Measurements from ENCODE around the gene MYL3.

Gene MYL3

DNA sequence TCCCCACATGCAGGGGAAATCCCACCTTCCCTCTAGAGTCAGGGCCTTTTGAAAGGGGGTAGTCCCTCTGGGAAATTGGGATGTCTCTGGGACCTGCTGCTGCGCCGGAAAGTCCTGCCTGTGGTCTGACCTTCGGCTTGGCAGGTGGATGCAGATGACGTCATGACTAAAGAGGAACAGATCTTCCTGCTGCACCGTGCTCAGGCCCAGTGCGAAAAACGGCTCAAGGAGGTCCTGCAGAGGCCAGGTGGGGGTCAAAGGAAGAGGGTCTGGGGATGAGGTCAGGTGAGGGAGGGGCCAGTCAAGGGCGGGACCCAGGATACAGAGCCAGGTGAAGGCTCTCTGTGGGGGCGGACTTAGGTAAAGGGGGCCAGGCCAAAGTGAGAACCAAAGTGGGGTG, 30.5 kb upstream of the MYL3 start:
- no peak overlapping the region for H3K27ac Mint-ChIP-seq
- H3K27me3 Mint-ChIP-seq: peaks cover 19% of the 10 kb centered on the region
- peaks cover 2% of the 10 kb centered on the region for H3K4me1 Mint-ChIP-seq (ENCODE audit: low read depth)
- H3K4me3 Mint-ChIP-seq: no peak overlapping the region
- H3K9me3 Mint-ChIP-seq (ENCODE audit: low read depth): no peaks in the 10 kb centered on the region
- H3K36me3 Mint-ChIP-seq: no peaks in the 10 kb centered on the region

DNA sequence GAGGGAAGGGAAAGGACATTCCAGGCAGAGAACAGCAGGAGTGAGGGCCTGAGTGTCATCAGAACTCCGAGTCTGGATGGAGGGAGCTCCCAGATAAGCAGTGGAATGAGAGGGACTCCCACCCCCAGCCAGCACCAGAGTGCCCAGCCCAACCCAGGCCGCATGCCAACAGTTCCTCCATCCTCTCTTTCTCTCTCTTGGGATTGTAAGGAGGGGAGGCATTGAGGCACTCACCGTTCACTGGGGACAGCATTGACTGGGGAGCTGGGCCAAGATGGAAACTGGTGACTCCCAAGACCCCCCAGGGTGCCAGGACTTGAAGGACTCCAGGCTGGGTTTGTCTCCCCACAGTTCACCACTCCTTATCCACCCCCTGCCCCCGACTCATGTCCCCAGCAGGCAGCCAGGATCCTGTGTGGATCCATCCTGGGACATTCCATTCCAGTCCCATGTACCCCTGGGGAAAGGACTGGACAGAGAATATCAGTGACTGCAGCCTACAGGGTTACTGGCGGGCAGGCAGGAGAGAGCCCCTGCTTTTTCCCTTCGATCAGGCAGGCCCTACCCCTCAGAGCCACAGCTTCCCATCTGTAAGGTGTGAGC, 30.0 kb upstream of the MYL3 start:
- Mint-ChIP-seq H3K36me3 (no peaks in the 10 kb centered on the region), H3K4me3 (no peak overlapping the region), H3K4me1 (ENCODE audit: low read depth) (peaks cover 2% of the 10 kb centered on the region), H3K27me3 (peaks cover 19% of the 10 kb centered on the region), H3K9me3 (ENCODE audit: low read depth) (no peaks in the 10 kb centered on the region), H3K27ac (no peak overlapping the region)

DNA sequence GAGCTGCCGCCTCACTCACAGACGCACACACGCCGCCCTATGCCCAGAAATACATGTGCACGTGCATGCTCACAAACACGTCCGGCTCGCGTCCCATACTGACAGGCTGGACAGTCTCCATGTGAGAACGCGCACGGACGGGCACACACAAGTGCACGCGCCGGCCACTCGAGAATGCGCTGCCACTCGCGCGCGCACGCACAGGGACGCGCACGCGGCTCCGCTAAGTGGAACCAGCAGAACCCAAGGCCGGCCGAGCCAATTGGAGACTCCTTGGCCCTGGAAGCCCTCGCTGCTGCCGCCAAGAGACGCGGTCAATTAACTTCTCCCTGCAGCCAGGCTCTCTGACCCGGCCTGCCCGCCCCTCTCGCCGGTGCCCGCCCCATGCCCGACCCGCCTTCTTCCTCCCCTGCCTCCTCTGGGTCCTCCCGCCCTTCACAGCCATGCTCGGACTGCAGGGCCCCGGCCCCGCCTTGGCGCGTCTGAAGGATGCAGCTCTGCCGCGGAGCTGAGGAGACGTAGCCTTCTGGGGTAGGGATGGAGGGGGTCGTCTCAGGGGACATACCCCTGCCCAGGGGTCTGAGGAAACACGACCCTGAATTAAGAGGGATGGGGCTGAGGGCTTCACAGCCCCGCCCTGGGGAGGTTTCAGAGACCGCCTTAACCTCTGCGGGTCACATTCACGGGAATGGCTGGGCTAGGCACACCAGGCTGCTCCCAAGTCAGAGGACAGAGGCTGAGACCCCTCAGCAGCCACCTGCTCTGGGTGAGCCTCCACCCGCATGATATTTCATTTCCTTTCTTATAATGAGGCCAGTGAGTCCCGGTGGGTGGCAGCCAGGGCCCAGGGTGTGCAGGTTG, 29.3 kb upstream of the MYL3 start:
- Mint-ChIP-seq H3K27ac (no peak overlapping the region), H3K9me3 (ENCODE audit: low read depth) (no peaks in the 10 kb centered on the region), H3K36me3 (no peaks in the 10 kb centered on the region), H3K4me1 (ENCODE audit: low read depth) (peaks cover 2% of the 10 kb centered on the region), H3K4me3 (peak overlapping the region; percentile 47), H3K27me3 (peaks cover 19% of the 10 kb centered on the region)

DNA sequence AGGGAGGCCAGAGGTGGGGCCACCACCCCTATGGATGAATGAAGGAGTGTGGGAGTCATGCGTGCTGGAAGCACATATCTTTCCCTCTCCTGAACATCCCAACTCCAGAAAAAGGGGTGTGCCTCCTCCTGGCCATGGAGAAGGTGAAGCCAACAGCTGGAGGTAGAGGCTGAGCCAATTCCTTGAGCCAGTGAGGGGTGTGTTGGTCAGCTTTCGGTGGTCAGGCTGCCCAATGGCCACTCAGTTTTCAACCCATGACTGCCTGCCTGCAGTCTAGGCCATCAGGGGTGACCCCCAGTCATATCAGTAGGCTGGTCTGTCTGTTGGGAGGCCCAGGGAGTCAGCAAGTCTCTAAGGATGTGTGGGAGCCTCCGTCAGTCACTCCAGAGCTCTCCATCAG, 27.9 kb upstream of the MYL3 start:
- Mint-ChIP-seq H3K4me1 (ENCODE audit: low read depth) (peaks cover 2% of the 10 kb centered on the region), H3K27ac (no peak overlapping the region), H3K27me3 (peaks cover 21% of the 10 kb centered on the region), H3K36me3 (no peaks in the 10 kb centered on the region), H3K4me3 (no peak overlapping the region), H3K9me3 (ENCODE audit: low read depth) (no peaks in the 10 kb centered on the region)

DNA sequence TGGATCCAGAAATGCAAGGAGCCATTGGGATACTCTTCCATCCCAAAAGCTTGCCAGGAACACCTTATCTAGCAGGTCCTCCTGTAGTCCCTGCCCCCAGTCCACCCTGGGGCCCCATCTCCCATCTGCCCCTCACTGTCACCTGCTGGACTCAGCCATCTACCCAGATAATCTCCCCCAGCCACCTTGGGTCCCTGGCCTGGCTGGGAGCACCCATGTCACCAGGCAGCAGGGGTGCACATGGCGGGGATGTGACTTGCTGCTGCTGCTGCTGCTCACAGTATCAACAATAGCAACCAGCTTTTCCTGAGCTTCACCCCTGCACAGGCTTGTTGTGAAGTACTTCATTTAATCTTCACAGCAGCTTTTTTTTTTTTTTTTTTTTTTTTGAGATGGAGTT, 26.9 kb upstream of the MYL3 start:
- H3K27ac Mint-ChIP-seq: no peak overlapping the region
- no peaks in the 10 kb centered on the region for H3K9me3 Mint-ChIP-seq (ENCODE audit: low read depth)
- no peak overlapping the region for H3K4me3 Mint-ChIP-seq
- H3K36me3 Mint-ChIP-seq: no peaks in the 10 kb centered on the region
- H3K27me3 Mint-ChIP-seq: peaks cover 21% of the 10 kb centered on the region
- peaks cover 2% of the 10 kb centered on the region for H3K4me1 Mint-ChIP-seq (ENCODE audit: low read depth)

DNA sequence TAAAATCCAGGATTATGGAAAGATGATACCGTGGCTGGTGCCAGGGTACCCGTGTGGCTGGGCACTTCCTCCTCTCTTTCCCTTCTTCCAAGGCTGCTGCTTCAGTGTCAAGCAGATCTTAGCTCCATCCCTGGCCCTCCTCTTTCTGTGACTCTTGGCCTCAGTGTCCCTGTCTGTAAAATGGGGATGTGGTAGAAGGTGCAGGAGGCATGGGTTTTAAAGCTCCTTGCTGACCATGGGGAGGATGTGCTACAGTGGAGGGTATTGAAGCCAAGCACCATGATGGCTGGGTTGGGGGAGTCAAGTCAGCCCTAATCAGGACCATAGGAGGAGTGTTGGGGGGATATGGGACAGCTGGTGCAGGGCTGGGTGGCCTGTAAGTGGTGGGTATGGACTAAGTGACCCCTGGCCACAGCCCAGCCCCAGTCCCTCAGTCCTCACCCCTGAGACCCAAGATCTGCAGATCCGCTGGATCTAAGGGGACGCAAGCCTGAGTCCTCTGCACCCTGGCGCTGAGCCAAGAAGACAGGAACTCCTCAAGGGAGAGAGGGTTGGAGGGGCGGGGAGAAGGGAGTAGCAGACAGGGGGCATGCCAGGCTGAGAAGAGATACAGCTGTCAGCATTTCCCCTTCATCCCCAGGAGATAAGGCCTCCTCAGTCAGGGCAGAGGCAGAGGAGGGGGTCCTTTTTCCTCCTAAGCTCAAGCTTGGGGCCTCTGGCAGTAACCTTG, 26.3 kb upstream of the MYL3 start:
- Mint-ChIP-seq H3K4me3 (no peak overlapping the region), H3K4me1 (ENCODE audit: low read depth) (peaks cover 2% of the 10 kb centered on the region), H3K27me3 (peaks cover 23% of the 10 kb centered on the region), H3K27ac (no peak overlapping the region), H3K9me3 (ENCODE audit: low read depth) (no peaks in the 10 kb centered on the region), H3K36me3 (no peaks in the 10 kb centered on the region)

DNA sequence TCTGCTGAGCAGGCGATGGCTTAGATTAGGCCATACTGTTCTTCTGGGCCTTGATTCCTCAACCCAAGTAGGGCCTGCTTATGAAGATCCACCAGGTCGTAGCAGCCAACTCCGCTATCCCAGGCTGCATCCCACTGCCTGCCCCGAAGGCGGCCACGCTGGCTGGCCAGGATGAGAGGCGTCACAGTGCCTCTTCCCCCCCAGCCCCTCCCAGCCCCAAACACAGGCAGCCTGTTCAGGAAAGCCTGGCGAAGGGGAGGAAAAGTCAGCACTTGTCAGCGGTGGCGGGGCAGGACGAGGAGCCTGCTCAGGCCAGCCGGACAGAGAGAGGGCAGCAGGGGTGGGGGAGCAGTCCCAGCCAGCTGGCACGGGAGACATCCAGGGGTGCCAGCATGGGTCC, 25.5 kb upstream of the MYL3 start:
- Mint-ChIP-seq H3K27me3 (peaks cover 25% of the 10 kb centered on the region), H3K9me3 (ENCODE audit: low read depth) (no peaks in the 10 kb centered on the region), H3K4me3 (no peak overlapping the region), H3K4me1 (ENCODE audit: low read depth) (peaks cover 2% of the 10 kb centered on the region), H3K36me3 (no peaks in the 10 kb centered on the region), H3K27ac (no peak overlapping the region)

DNA sequence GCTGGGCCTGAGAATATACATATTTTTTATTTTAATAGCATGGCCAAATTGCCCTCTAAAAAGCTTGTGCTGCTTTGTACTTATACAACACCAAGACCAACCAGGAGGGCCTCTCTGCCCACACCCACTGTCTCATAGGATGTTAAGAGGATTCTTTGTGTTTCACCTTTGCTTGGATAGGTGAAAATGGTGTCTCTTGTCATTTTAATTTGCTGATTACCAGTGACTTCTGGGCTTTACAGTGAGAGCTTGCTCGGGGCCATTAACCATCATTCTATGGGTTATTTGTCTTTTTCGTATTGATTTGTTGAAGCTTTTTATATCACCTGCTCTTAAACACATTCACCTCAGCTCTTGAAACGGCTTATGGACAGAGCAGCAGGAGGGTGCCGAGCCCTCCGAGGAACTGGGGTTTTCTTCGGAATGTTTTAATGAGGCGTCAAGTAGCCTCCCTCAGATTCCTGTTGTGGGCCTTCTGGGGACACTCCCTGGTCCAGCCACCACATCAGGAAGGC, 24.8 kb upstream of the MYL3 start:
- Mint-ChIP-seq H3K36me3 (no peaks in the 10 kb centered on the region), H3K27ac (no peak overlapping the region), H3K9me3 (ENCODE audit: low read depth) (no peaks in the 10 kb centered on the region), H3K4me1 (ENCODE audit: low read depth) (peaks cover 5% of the 10 kb centered on the region), H3K27me3 (peaks cover 21% of the 10 kb centered on the region), H3K4me3 (no peak overlapping the region)

DNA sequence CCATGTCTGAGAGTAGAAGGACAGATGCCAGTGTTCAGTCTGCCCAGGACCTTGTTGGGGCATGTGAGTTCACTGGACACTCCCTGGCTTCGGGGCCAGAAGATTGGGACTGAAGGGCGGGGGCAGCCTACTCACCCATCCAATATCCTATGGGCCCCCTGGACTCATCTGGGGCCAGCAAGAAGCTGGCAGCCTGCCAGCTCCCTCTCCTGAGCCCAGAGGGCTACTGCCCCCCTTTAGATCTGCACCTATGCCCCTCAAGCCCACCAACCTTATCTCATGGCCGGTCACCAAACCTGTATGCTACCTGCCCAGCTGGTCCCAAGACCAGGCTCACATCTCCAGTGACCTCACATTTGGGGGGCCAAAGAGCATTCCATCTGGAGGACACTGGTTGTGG, 22.4 kb upstream of the MYL3 start:
- no peak overlapping the region for H3K4me3 Mint-ChIP-seq
- H3K4me1 Mint-ChIP-seq (ENCODE audit: low read depth): peaks cover 4% of the 10 kb centered on the region
- H3K27me3 Mint-ChIP-seq: peaks cover 12% of the 10 kb centered on the region
- no peaks in the 10 kb centered on the region for H3K9me3 Mint-ChIP-seq (ENCODE audit: low read depth)
- H3K27ac Mint-ChIP-seq: no peak overlapping the region
- H3K36me3 Mint-ChIP-seq: no peaks in the 10 kb centered on the region

DNA sequence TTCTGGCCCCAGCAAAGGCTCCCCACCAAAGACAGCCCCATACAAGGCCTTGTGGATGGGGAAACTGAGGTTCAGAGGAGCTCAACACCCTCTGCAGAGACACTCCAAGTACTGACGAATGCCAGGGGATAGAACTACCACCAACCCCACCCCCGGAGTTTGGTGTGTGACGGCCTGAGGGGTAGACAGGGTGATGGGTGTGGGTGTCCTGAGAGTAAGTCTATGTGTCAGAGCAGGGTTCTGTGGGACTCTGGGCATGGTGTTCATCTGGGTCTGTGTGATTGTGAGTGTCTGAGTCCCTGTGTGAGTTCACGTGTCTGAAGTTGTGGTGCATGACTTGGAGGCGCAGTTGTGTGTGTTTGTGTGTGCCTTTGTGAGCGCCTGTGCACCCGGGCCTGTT, 21.7 kb upstream of the MYL3 start:
- H3K27me3 Mint-ChIP-seq: peaks cover 19% of the 10 kb centered on the region
- H3K36me3 Mint-ChIP-seq: peaks cover 3% of the 10 kb centered on the region
- peaks cover 9% of the 10 kb centered on the region for H3K4me1 Mint-ChIP-seq (ENCODE audit: low read depth)
- H3K27ac Mint-ChIP-seq: no peak overlapping the region
- peak overlapping the region; percentile 13 for H3K4me3 Mint-ChIP-seq
- no peaks in the 10 kb centered on the region for H3K9me3 Mint-ChIP-seq (ENCODE audit: low read depth)

DNA sequence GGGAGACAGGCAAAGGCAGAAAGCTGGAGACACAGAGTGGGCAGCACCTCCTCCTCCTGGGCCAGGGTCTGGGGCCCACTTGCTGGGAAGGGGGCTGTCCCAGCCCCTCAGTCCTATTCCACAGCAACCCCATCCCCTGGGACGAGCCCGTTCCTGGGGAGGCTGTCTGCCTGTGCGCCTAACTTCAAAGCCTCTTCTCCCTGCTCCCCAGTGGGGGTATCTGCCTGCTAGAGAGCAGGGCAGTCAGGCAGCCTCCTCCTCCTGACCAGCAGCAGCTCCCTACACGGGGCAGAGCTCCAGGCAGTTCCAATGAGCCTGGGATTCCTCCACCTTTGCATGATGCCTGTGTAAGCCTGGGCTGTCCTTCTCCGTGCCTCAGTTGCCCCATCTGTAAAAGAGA, 21.2 kb upstream of the MYL3 start:
- Mint-ChIP-seq H3K4me3 (peak overlapping the region; percentile 13), H3K27me3 (peaks cover 23% of the 10 kb centered on the region), H3K4me1 (ENCODE audit: low read depth) (peaks cover 9% of the 10 kb centered on the region), H3K9me3 (ENCODE audit: low read depth) (no peaks in the 10 kb centered on the region), H3K27ac (no peak overlapping the region), H3K36me3 (peaks cover 3% of the 10 kb centered on the region)

DNA sequence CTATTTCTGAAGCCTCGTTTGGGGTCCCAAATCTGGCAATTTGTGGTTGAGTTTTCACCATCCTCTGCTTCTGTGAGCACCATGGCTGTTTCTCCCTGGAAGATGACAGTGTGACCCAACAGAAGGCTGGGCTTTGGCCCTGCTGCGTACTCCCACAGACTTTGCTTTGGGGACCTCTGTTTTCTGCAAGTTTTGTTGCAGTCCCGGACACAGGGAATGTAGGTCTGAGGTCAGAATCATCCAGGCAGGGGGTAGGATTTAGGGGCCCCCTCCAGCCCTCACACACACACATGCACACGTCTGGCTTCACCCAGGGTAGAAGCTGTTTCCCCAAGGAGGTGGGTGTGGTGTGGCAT, 20.6 kb upstream of the MYL3 start:
- Mint-ChIP-seq H3K27ac (no peak overlapping the region), H3K27me3 (peaks cover 26% of the 10 kb centered on the region), H3K9me3 (ENCODE audit: low read depth) (no peaks in the 10 kb centered on the region), H3K36me3 (peaks cover 3% of the 10 kb centered on the region), H3K4me3 (peak overlapping the region; percentile 57), H3K4me1 (ENCODE audit: low read depth) (peaks cover 9% of the 10 kb centered on the region)

DNA sequence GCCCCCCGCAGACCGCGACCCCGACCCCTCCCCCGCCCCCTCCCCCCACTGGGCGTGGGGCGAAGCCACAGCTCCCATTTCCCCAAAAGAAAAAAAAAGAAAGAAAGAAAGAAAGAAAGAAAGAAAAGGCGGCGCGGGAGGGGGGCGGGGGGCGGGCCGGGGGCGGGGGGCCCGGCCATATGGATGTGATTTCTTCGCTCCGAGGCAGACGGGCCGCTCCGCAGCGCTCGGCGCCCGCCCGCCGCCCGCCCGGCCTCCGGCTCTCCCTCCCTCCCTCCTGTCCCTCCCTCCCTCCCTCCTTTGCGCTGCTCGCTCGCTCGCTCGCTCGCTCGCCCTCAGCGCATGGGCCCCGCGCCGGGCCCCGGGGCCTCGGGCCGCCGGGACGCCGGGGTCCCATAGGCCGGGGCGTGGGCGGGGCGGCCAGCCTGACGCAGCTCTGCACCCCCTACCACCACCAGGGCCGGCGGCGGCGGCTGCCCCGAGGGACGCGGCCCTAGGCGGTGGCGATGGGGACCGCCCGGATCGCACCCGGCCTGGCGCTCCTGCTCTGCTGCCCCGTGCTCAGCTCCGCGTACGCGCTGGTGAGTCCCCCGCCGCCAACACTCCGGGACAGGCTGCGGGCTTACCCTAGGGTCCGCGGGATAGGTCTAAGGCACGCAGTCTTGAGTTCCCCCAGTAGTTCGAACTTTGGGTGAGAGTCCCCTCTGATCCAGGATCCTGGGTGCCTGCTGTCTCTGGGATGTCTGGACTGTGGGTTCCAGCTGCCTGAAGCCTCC, 20.0 kb upstream of the MYL3 start:
- Mint-ChIP-seq H3K4me3 (peak overlapping the region; percentile 57), H3K36me3 (peaks cover 3% of the 10 kb centered on the region), H3K4me1 (ENCODE audit: low read depth) (peaks cover 9% of the 10 kb centered on the region), H3K9me3 (ENCODE audit: low read depth) (no peaks in the 10 kb centered on the region), H3K27me3 (peaks cover 26% of the 10 kb centered on the region), H3K27ac (no peak overlapping the region)

DNA sequence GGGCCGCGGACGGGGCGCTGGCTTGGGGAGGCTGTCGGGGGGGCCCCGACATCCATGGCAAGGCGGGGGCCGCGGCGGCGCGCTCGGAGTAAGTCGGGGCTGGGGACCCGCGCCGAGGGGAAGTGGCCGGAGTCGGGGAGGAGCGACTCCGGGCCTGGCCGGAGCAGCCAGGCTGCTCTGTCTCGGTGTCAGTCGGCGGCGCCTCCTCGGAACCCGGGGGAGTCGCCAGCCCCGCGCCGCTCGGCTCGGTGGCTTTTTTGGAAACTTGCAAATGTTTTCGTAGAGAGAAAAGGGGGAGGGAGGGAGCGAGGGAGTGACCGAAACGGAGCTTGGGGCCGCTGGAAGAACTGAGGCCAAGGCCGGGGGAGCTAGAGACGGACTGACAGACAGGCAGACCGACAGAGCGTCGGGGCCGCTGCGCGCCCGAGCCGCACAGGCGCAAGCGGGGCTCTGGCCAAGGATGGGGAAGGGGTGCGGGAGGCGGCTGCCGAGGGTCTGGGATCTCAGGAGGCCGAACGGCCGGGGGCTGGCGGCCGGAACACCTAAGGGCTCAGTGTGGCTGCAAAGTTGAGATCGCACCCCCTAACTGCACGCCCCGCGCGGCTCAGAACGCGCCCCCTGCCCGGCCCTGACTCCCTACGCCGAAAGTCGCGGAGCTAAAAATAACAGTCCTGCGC, 19.3 kb upstream of the MYL3 start:
- Mint-ChIP-seq H3K27me3 (peaks cover 26% of the 10 kb centered on the region), H3K4me3 (peak overlapping the region; percentile 76), H3K36me3 (peaks cover 3% of the 10 kb centered on the region), H3K9me3 (ENCODE audit: low read depth) (no peaks in the 10 kb centered on the region), H3K27ac (no peak overlapping the region), H3K4me1 (ENCODE audit: low read depth) (peaks cover 9% of the 10 kb centered on the region)
